Astrocyte (in vitro differentiated cells and primary cell): ENCODE results near the gene DGAT2.

ENCODE experiments used
- EZH2 ChIP-seq: IDR thresholded peaks from 2 replicates; pipeline ENCODE4 v1.6.1; 2012; ENCODE audit warnings: mild to moderate bottlenecking, low read length, inconsistent platforms; ENCODE audit not compliant: insufficient read depth
- TF ChIP-seq, protein P1 (sequence below): IDR thresholded peaks from 2 replicates; pipeline ENCODE4 v1.5.1; 2011; ENCODE audit warnings: low read depth, mild to moderate bottlenecking, inconsistent platforms, low read length, moderate library complexity; ENCODE audit not compliant: insufficient read depth

DNA sequence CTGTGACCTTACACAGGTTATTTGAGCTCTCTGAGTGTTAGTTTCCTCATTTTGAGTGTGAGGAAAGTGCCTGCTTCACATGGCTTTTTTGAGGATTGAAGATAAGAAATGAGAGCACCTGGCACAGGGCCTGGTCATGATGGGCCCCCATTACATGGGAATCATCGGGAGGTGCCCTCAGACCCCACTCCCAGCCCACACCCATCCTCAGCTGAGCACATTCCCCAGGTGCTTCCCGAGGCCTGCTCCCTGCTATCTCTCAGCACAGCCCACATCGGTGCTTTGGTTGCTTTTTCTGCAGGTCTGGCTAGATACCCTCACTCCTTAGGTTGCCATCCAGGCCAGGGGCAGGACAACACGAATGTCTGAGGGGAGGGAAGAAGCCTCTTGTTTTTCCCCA, 16.6 kb downstream of the DGAT2 start:
- TF ChIP-seq, protein P1, sequence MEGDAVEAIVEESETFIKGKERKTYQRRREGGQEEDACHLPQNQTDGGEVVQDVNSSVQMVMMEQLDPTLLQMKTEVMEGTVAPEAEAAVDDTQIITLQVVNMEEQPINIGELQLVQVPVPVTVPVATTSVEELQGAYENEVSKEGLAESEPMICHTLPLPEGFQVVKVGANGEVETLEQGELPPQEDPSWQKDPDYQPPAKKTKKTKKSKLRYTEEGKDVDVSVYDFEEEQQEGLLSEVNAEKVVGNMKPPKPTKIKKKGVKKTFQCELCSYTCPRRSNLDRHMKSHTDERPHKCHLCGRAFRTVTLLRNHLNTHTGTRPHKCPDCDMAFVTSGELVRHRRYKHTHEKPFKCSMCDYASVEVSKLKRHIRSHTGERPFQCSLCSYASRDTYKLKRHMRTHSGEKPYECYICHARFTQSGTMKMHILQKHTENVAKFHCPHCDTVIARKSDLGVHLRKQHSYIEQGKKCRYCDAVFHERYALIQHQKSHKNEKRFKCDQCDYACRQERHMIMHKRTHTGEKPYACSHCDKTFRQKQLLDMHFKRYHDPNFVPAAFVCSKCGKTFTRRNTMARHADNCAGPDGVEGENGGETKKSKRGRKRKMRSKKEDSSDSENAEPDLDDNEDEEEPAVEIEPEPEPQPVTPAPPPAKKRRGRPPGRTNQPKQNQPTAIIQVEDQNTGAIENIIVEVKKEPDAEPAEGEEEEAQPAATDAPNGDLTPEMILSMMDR: no peak
- TF ChIP-seq EZH2: no peak
